GM12801 (cell line): ENCODE results near the gene MACROD2.

Experiments used
- CTCF ChIP-seq: IDR thresholded peaks from one replicate; pipeline ENCODE4 v1.5.1; 2011; ENCODE audit warnings: control low read depth; ENCODE audit not compliant: insufficient read length; ENCODE audit errors: extremely low read depth

MACROD2 gene

GRCh38 chr20:14877301-14878028 lies 882.1 kb downstream of the MACROD2 start:
- no peak for TF ChIP-seq CTCF

GRCh38 chr20:14878676-14879019 lies 883.3 kb downstream of the MACROD2 start:
- no peak for TF ChIP-seq CTCF

GRCh38 chr20:14879020-14879697 lies 883.8 kb downstream of the MACROD2 start:
- no peak for TF ChIP-seq CTCF

GRCh38 chr20:14879839-14880238 lies 884.5 kb downstream of the MACROD2 start:
- TF ChIP-seq CTCF: no peak

- no peak for TF ChIP-seq CTCF
These were observed 886.2 kb downstream of the MACROD2 start for GRCh38 chr20:14881518-14881917.

- TF ChIP-seq CTCF: no peak
These were observed 886.8 kb downstream of the MACROD2 start for GRCh38 chr20:14882157-14882556.

- TF ChIP-seq CTCF: no peak
These were observed 887.5 kb downstream of the MACROD2 start for GRCh38 chr20:14882846-14883245.
